BLaER1 treated with 17β-estradiol and CSF1 and Interleukin-3, amounts not matched to agents 10 nM and 100 nM (cell line): Measurements from ENCODE around the gene HNRNPM.
"Not testable (repeated sequence)": the region's sequence is repeated elsewhere in the genome, so short reads cannot be mapped to it uniquely, and the experiment has no call there.

Source experiments
- H3K27ac ChIP-seq, 11 experiments: shearing (Covaris generic); formaldehyde crosslinking; 2 replicates each; pipeline ENCODE4 v1.8.1; 2022
- H3K27me3 ChIP-seq, 11 experiments: shearing (Covaris generic); formaldehyde crosslinking; 2 replicates each; pipeline ENCODE4 v1.8.1; 2022
- H3K36me3 ChIP-seq, 11 experiments: shearing (Covaris generic); formaldehyde crosslinking; 2 replicates each; pipeline ENCODE4 v1.8.1; 2022
- H3K4me1 ChIP-seq, 10 experiments: shearing (Covaris generic); formaldehyde crosslinking; 2 replicates each; pipeline ENCODE4 v1.8.1; 2022
- H3K4me2 ChIP-seq, 11 experiments: shearing (Covaris generic); formaldehyde crosslinking; 2 replicates each; pipeline ENCODE4 v1.8.1; 2022
- H3K4me3 ChIP-seq, 10 experiments: shearing (Covaris generic); formaldehyde crosslinking; 2 replicates each; pipeline ENCODE4 v1.8.1; 2022
- H3K9ac ChIP-seq, 11 experiments: shearing (Covaris generic); formaldehyde crosslinking; 2 replicates each; pipeline ENCODE4 v1.8.1; 2022
- H3K9me3 ChIP-seq, 11 experiments: shearing (Covaris generic); formaldehyde crosslinking; replicated peaks in 1 of 11; 2 replicates each; pipeline ENCODE4 v1.8.1; 2022
- H4K20me1 ChIP-seq, 11 experiments: shearing (Covaris generic); formaldehyde crosslinking; 2 replicates each; pipeline ENCODE4 v1.8.1; 2022
- Cebpa-rat ChIP-seq, 11 experiments: shearing (Covaris generic); IDR thresholded peaks; 2 replicates each; pipeline ENCODE4 v1.8.1; 2022

Gene HNRNPM

DNA sequence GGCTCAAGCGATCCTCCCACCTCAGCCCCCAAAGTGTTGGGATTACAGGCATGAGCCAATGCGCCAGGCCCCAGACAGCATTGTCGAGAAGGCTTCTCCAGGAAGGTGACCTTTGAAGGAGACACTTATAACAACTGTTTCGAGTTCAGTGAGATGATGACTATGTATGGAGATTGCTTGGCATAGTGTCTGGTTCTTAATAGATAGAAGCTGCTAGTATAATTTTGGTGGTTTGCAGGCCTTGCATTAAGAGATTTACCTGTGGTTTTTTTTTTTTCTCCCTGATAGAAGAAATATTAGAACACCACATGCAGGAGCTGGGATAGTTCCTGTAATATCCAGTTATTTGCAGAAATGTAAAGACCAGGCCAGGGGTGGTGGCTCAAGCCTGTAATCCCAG is 28.0 kb upstream of the HNRNPM start:
- Histone ChIP-seq H3K9me3 (no peaks in the 10 kb centered on the region), H3K27me3 (no peaks in the 10 kb centered on the region), H3K4me2 (peak overlapping the region in 3 of 11 experiments; percentile 59 to 76 (median 60); a peak in 4 of 22 replicates), H3K4me3 (no peak overlapping the region), H3K36me3 (peaks cover 0 to 5% (median 0%) of the 10 kb centered on the region in 11 experiments; a peak in 4 of 22 replicates), H3K9ac (no peak overlapping the region), H3K27ac (no peak overlapping the region), H3K4me1 (peaks cover 7 to 62% (median 13%) of the 10 kb centered on the region in 10 experiments), H4K20me1 (no peaks in the 10 kb centered on the region; a peak in 1 of 22 replicates)
- no peak for TF ChIP-seq Cebpa-rat (IDR thresholded peaks at IDR 0.05)

DNA sequence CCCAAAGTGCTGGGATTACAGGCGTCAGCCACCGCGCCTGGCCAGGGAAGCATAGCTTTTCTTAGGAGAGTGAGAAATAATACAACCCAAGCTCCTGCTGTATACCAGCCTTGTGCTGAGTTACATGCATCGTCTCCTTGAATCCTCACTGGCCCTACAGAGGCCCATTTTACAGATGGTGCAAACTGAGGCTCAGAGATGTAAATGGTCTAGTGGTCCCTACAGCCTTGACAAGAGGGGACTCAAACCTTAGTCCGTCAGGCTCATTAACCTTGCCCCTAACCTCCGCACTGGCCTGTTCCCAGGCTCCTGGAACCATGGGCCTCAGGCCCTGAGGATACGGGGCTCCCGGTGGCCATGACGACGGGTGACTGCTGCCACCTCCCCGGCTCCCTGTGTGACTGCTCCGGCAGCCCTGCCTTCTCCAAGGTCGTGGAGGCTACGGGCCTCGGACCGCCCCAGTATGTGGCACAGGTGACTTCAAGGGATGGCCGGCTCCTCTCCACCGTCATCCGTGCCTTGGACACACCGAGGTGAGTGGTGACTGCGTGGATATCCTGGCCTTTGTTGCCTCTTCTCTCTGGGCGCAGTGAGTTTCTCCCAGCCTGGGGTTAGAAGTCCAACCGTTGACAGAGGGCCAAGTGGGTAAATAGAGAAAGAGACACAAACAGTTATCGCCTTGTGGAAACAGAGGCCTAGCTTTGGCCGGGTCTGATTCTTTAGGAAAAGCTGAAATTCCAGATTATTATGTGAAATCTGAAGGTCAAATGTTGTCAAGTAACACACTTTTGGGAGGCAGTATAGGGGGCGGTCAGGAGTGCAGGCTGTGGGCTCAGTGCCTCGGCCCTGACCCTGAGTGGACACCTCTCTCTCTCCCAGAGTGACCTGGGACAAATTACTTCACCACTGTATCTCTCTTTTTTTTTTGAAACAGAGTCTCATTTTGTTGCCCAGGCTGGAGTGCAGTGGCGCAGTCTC is 23.0 kb upstream of the HNRNPM start:
- no peaks in the 10 kb centered on the region for H3K9me3 ChIP-seq
- H3K4me1 ChIP-seq, result peaks cover 8 to 45% (median 18%) of the 10 kb centered on the region in 10 experiments; a peak in 19 of 20 replicates
- no peak overlapping the region for H3K4me2 ChIP-seq
- peaks cover 0 to 9% (median 0%) of the 10 kb centered on the region in 11 experiments; a peak in 1 of 22 replicates for H4K20me1 ChIP-seq
- peaks cover 0 to 28% (median 0%) of the 10 kb centered on the region in 11 experiments; a peak in 4 of 22 replicates for H3K36me3 ChIP-seq
- no peaks in the 10 kb centered on the region for H3K27me3 ChIP-seq
- no peak overlapping the region for H3K27ac ChIP-seq
- H3K4me3 ChIP-seq, result no peak overlapping the region
- TF ChIP-seq Cebpa-rat (IDR thresholded peaks at IDR 0.05), result no peak
- H3K9ac ChIP-seq, result no peak overlapping the region

DNA sequence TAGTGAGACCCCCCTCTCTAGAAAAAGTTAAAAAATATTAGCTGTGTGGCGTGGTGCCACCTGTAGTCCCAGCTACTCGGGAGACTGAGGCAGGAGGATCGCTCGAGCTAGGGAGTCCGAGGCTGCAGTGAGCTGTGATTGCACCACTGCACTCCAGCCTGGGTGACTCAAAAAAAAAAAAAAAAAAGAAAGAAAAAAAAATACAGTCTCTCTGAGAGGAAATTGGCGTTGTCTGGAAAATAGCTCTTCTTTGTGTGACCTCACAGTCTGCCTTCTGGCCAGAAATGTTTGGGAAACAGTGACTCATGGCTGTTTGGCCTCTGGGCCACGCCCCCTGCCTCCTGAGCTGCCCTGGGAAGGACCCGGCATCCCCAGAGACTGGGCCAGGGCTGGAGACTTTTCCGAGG is 21.0 kb upstream of the HNRNPM start:
- Histone ChIP-seq H3K9ac (peak overlapping the region in 7 of 11 experiments; percentile 22 to 76 (median 56); a peak in 10 of 22 replicates), H3K9me3 (no peaks in the 10 kb centered on the region), H4K20me1 (0 out of 22 replicates have a peak, but pooled peaks cover 0 to 9% (median 0%) of the 10 kb centered on the region in 11 experiments), H3K4me2 (peak overlapping the region; percentile 16 to 89 (median 48); a peak in 21 of 22 replicates), H3K27me3 (no peaks in the 10 kb centered on the region), H3K4me3 (peak overlapping the region in 1 of 10 experiments; percentile 14; a peak in 1 of 20 replicates), H3K27ac (peak overlapping the region in 10 of 11 experiments; percentile 20 to 86 (median 46); a peak in 16 of 22 replicates), H3K4me1 (peaks cover 8 to 24% (median 15%) of the 10 kb centered on the region in 10 experiments; a peak in 19 of 20 replicates), H3K36me3 (peaks cover 0 to 40% (median 0%) of the 10 kb centered on the region in 11 experiments; a peak in 4 of 22 replicates)
- TF ChIP-seq Cebpa-rat (IDR thresholded peaks at IDR 0.05), result 0 out of 22 replicates have a peak, but pooled peaks of 1 of the 11 experiments have one; percentile 12

DNA sequence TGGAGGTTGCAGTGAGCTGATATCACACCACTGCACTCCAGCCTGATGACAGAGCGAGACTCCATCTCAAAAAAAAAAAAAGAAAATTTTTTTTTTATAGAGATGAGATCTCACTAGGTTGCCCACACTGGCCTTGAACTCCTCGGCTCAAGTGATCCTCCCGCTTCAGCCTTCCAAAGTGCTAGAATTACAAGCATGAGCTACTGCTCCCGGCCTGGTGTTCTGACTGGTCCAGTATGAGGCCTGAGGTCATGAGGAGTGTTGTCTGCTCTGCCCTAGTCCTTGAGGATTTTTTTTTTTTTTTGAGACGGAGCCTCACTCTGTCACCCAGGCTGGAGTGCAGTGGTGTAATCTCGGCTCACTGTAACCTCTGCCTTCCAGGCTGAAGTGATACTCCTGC is 19.4 kb upstream of the HNRNPM start:
- H3K9me3 ChIP-seq, H3K27me3 ChIP-seq, H3K4me3 ChIP-seq, H4K20me1 ChIP-seq, H3K9ac ChIP-seq, H3K27ac ChIP-seq, H3K4me2 ChIP-seq: not testable (repeated sequence)
- H3K4me1 ChIP-seq, result peaks cover 8 to 23% (median 15%) of the 10 kb centered on the region in 10 experiments; a peak in 19 of 20 replicates
- H3K36me3 ChIP-seq, result peaks cover 0 to 53% (median 0%) of the 10 kb centered on the region in 11 experiments; a peak in 5 of 22 replicates

DNA sequence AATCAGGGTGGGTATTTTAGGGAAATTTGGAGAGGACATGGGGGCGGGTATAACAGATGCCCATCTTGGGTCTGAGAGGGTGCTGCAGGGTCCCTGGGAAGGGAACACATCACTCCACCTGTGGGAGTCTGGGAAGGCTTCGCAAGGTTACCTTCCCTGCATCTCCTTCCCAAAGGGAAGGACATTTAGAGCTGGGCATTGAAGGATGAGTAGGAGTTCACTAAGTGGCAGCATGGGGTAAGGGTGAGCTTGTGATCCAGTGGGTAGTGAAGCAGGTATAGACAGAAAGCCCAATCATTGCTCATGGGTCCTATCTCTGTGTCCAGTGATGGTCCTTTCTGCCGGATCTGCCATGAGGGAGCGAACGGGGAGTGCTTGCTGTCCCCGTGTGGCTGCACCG is 18.5 kb upstream of the HNRNPM start:
- no peak overlapping the region for H3K4me2 ChIP-seq
- no peak for TF ChIP-seq Cebpa-rat (IDR thresholded peaks at IDR 0.05)
- H3K4me1 ChIP-seq, result peaks cover 8 to 23% (median 15%) of the 10 kb centered on the region in 10 experiments; a peak in 19 of 20 replicates
- H4K20me1 ChIP-seq, result 0 out of 22 replicates have a peak, but pooled peaks cover 0 to 9% (median 0%) of the 10 kb centered on the region in 11 experiments
- no peak overlapping the region for H3K4me3 ChIP-seq
- H3K27ac ChIP-seq, result no peak overlapping the region
- no peaks in the 10 kb centered on the region for H3K27me3 ChIP-seq
- peaks cover 0 to 61% (median 0%) of the 10 kb centered on the region in 11 experiments; a peak in 6 of 22 replicates for H3K36me3 ChIP-seq
- no peaks in the 10 kb centered on the region for H3K9me3 ChIP-seq
- H3K9ac ChIP-seq, result no peak overlapping the region

DNA sequence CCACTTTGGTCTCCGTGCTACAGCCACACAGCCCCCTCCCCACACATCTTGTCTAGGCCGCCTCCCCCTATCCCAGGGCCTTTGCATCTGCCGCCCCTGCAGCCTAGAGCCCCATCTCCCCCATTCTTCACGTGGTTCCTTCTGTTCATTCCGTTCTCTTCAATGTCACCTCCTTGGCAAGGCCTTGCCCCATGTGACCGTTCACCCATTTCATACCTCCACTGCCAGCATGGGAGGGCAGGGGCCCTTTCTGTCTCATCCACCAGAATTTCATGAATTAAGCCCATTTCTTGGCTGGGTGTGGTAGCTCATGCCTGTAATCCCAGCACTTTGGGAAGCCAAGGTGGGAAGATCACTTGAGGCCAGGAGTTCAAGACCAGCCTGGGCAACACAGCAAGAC is 15.7 kb upstream of the HNRNPM start:
- Histone ChIP-seq H3K27ac (no peak overlapping the region), H3K27me3 (no peaks in the 10 kb centered on the region), H3K4me3 (no peak overlapping the region), H3K4me2 (no peak overlapping the region), H3K36me3 (peaks cover 0 to 61% (median 0%) of the 10 kb centered on the region in 11 experiments; a peak in 6 of 22 replicates), H4K20me1 (0 out of 22 replicates have a peak, but pooled peaks cover 0 to 2% (median 0%) of the 10 kb centered on the region in 11 experiments), H3K4me1 (peaks cover 2 to 17% (median 3%) of the 10 kb centered on the region in 10 experiments; a peak in 17 of 20 replicates), H3K9me3 (no peaks in the 10 kb centered on the region), H3K9ac (no peak overlapping the region)
- no peak for TF ChIP-seq Cebpa-rat (IDR thresholded peaks at IDR 0.05)

DNA sequence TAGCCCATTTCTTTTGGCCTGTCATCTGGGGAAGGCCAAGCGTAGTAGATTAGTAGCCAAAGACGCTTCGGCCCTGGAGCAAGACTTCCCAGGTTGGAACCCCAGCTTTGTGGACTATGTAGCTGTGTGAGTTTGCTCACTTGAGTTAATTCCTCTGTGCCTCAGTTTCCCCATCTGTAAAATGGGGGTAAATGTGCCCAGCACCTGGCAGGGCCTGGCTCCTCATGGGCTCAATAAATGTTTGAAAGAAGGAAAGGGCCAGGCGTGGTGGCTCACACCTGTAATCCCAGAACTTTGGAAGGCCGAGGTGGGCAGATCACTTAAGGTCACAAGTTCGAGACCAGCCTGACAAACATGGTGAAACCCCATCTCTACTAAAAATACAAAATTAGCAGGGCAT is 14.9 kb upstream of the HNRNPM start:
- H3K9ac ChIP-seq, result no peak overlapping the region
- H3K27me3 ChIP-seq, result no peaks in the 10 kb centered on the region
- no peaks in the 10 kb centered on the region for H4K20me1 ChIP-seq
- peaks cover 0 to 17% (median 0%) of the 10 kb centered on the region in 10 experiments; a peak in 9 of 20 replicates for H3K4me1 ChIP-seq
- H3K4me3 ChIP-seq, result no peak overlapping the region
- H3K9me3 ChIP-seq, result no peaks in the 10 kb centered on the region
- H3K36me3 ChIP-seq, result peaks cover 0 to 55% (median 0%) of the 10 kb centered on the region in 11 experiments; a peak in 6 of 22 replicates
- TF ChIP-seq Cebpa-rat (IDR thresholded peaks at IDR 0.05), result no peak
- no peak overlapping the region for H3K27ac ChIP-seq
- H3K4me2 ChIP-seq, result no peak overlapping the region

DNA sequence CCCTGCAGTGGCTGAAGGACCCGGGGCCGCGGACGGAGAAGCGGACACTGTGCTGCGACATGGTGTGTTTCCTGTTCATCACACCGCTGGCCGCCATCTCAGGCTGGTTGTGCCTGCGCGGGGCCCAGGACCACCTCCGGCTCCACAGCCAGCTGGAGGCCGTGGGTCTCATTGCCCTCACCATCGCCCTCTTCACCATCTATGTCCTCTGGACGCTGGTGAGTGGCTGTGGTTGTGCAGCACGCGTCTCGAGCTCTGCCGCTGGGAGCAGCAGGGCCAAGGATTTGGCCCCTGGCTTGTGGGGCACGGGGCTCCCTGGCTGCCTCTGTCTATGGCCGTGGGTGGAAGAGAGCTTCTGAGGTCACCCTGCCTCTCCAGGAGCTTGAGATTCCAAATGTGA is 14.1 kb upstream of the HNRNPM start:
- no peak overlapping the region for H3K4me3 ChIP-seq
- no peaks in the 10 kb centered on the region for H3K27me3 ChIP-seq
- no peak overlapping the region for H3K4me2 ChIP-seq
- H3K36me3 ChIP-seq, result peaks cover 0 to 55% (median 0%) of the 10 kb centered on the region in 11 experiments; a peak in 6 of 22 replicates
- H3K4me1 ChIP-seq, result peaks cover 3 to 15% (median 4%) of the 10 kb centered on the region in 10 experiments; a peak in 19 of 20 replicates
- no peak overlapping the region for H3K27ac ChIP-seq
- no peak overlapping the region for H3K9ac ChIP-seq
- no peaks in the 10 kb centered on the region for H4K20me1 ChIP-seq
- TF ChIP-seq Cebpa-rat (IDR thresholded peaks at IDR 0.05), result no peak
- H3K9me3 ChIP-seq, result no peaks in the 10 kb centered on the region

DNA sequence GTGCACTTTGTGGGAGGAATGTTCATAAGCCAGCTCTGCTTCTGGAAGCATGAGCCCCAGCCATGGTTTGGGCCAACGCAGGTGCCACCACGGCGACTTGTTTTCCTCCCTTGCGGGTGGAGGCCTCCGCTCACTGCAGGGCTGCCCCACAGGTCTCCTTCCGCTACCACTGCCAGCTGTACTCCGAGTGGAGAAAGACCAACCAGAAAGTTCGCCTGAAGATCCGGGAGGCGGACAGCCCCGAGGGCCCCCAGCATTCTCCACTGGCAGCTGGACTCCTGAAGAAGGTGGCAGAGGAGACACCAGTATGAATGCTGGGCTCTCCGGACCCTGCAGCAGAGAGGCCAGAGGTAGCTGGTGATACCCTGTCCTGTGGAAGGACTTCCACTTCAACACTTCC is 6.5 kb upstream of the HNRNPM start:
- Histone ChIP-seq H3K27me3 (no peaks in the 10 kb centered on the region), H3K27ac (no peak overlapping the region), H3K9ac (no peak overlapping the region), H3K4me1 (peaks cover 10 to 19% (median 15%) of the 10 kb centered on the region in 10 experiments), H3K4me3 (no peak overlapping the region), H3K4me2 (no peak overlapping the region), H3K9me3 (no peaks in the 10 kb centered on the region), H3K36me3 (peaks cover 0 to 29% (median 0%) of the 10 kb centered on the region in 11 experiments; a peak in 4 of 22 replicates), H4K20me1 (no peaks in the 10 kb centered on the region)
- no peak for TF ChIP-seq Cebpa-rat (IDR thresholded peaks at IDR 0.05)
